Right ventricle myocardium superior (tissue), 1 donor: ENCODE measurements around the gene FAHD1. TPM values are rescaled to one million over a fixed set of nuclear protein-coding genes. Genes with fewer than 3 reads are reported as not detected.
A peak's percentile ranks its signal among the peaks of the same experiment; 100 is the strongest.

Experiments
- ATAC-seq: fragments of 200-7000 bp; cut with Tn5 transposase; one replicate; pipeline ENCODE4 v1.9.1; 2020; ENCODE audit warnings: mild to moderate bottlenecking; ENCODE audit not compliant: poor library complexity
- DNase-seq: peaks from one replicate; pipeline ENCODE4 v3.0.0-alpha.2; 2020
- intact Hi-C: fragments of 100-400 bp; cut with DNase I; formaldehyde crosslinking; loops from one replicate; pipeline ENCODE4 v1.11.2; 2022
- long read RNA-seq: library from polyadenylated mRNA; unstranded; transcript quantifications from one replicate; pipeline ENCODE4 v2.0.0, GENCODE V29; 2021
- total RNA-seq: library from RNA; stranded (reverse); fragmentation: NEBNext Ultra II Directional; extraction: Animal tissue kit (Norgen Biotek cat#: 25700); gene quantifications from one replicate; pipeline ENCODE4 v1.2.1, GENCODE V29; 2021
- donor health status: DM: no; HTN: yes; CAD: no; lungs with severe emphysema.

Gene FAHD1
- 31.0 TPM for total RNA-seq
- long read RNA-seq, transcript FAHD1-203 (1 exons, 1,974 nt): major isoform, 73 of 75 reads
- long read RNA-seq, partial matches to known transcripts: 0 of 75 reads
- long read RNA-seq, other reads (novel, unspliced or antisense): 1 of 75 reads

GRCh38 chr16:1826691-1827573, at the start of gene FAHD1, which contains the start of gene HAGH:
FAHD1 (plus strand) TSS chr16:1827206; CDS start chr16:1827239, 33 bp downstream.
HAGH (minus strand) TSS chr16:1826825; CDS start chr16:1826787, 38 bp downstream.
- DNase-seq: peak; percentile 96
- peak; percentile 98 for ATAC-seq
- intact Hi-C loops: no loop called here

GRCh38 chr16:1777375-1778199, 49.4 kb upstream of the FAHD1 start:
- ATAC-seq (no peak), DNase-seq (no peak)
- intact Hi-C loops: no loop called here

GRCh38 chr16:1778200-1779179, 48.5 kb upstream of the FAHD1 start:
- intact Hi-C loops: no loop called here
- ATAC-seq: no peak
- DNase-seq: peak; percentile 31

GRCh38 chr16:1779234-1779701, 47.7 kb upstream of the FAHD1 start:
- intact Hi-C loops: no loop called here

GRCh38 chr16:1779741-1780676, 47.0 kb upstream of the FAHD1 start:
- no peak for ATAC-seq
- intact Hi-C loops: no loop called here
- peak; percentile 46 for DNase-seq

More at GRCh38 chr16:1779234-1779701, 47.7 kb upstream of the FAHD1 start:
- DNase-seq: peak; percentile 24
- ATAC-seq: no peak

- DNase-seq (no peak), ATAC-seq (no peak)
- intact Hi-C loops: no loop called here
These were observed 46.3 kb upstream of the FAHD1 start for GRCh38 chr16:1780677-1781072.

- intact Hi-C loops: no loop called here
- peak; percentile 41 for DNase-seq
These were observed 45.8 kb upstream of the FAHD1 start for GRCh38 chr16:1781254-1781653.

GRCh38 chr16:1781758-1782407, 45.1 kb upstream of the FAHD1 start:
- intact Hi-C loops: no loop called here
- DNase-seq (peak; percentile 50), ATAC-seq (peak; percentile 16)

More at GRCh38 chr16:1781254-1781653, 45.8 kb upstream of the FAHD1 start:
- ATAC-seq: no peak

- ATAC-seq (peak; percentile 93), DNase-seq (peak; percentile 100)
- intact Hi-C loops: no loop called here
These were observed 44.4 kb upstream of the FAHD1 start, which contains the start of the genes NUBP2 and SPSB3 for GRCh38 chr16:1782408-1783264. NUBP2 (plus strand) TSS chr16:1782960; CDS start chr16:1783021, 61 bp downstream. SPSB3 (minus strand) TSS chr16:1782571; CDS start chr16:1781483, 1,088 bp downstream.

GRCh38 chr16:1784977-1785845, 41.8 kb upstream of the FAHD1 start:
- no peak for ATAC-seq
- DNase-seq: peak; percentile 36
- intact Hi-C loops: no loop called here

GRCh38 chr16:1785846-1786170, 41.2 kb upstream of the FAHD1 start:
- DNase-seq: no peak

GRCh38 chr16:1786242-1787055, 40.6 kb upstream of the FAHD1 start:
- no peak for ATAC-seq
- DNase-seq: peak; percentile 42
- intact Hi-C loops: no loop called here

More at GRCh38 chr16:1785846-1786170, 41.2 kb upstream of the FAHD1 start:
- intact Hi-C loops: no loop called here
- ATAC-seq: no peak

GRCh38 chr16:1787056-1787321, 40.0 kb upstream of the FAHD1 start:
- intact Hi-C loops: no loop called here
- ATAC-seq (no peak), DNase-seq (no peak)
